Gastroesophageal sphincter (tissue), 4 donors: ENCODE measurements around the gene PEA15. TPM values are rescaled to one million over a fixed set of nuclear protein-coding genes. Genes with fewer than 3 reads are reported as not detected.

Experiments
- ATAC-seq: fragments of 150-250 bp; one replicate; pipeline ENCODE4 v1.9.1; 2016; ENCODE audit warnings: mild to moderate bottlenecking, moderate library complexity
- H3K27ac ChIP-seq, 4 donors: fragments of 200-600 bp; sonication (generic) in 3 of 4; 1 replicate in 3 of 4; 2 replicates in 1 of 4; pipeline ENCODE4 v1.5.1; 2016 to 2019
- H3K27me3 ChIP-seq: fragments of 200-600 bp; sonication (generic); one replicate; pipeline ENCODE4 v1.5.1; 2019
- H3K36me3 ChIP-seq, 2 donors: fragments of 200-600 bp; sonication (generic); one replicate each; pipeline ENCODE4 v1.5.1; 2019; ENCODE audit warnings: control low read depth in 1 of 2
- H3K4me1 ChIP-seq, 3 donors: fragments of 200-600 bp; sonication (generic); 1 replicate in 2 of 3; 2 replicates in 1 of 3; pipeline ENCODE4 v1.5.1; 2016 to 2019; ENCODE audit warnings: control low read depth in 2 of 3
- H3K4me3 ChIP-seq, 2 donors: fragments of 200-600 bp; sonication (generic); one replicate each; pipeline ENCODE4 v1.5.1; 2019; ENCODE audit warnings: mild to moderate bottlenecking in 1 of 2, moderate library complexity in 1 of 2
- H3K9me3 ChIP-seq, 3 donors: fragments of 200-600 bp; sonication (generic); one replicate each; pipeline ENCODE4 v1.5.1; 2017 to 2019; ENCODE audit warnings: control low read depth in 2 of 3
- CTCF ChIP-seq, 4 experiments: fragments of 200-600 bp in 2 of 4; fragments of 450-650 bp in 2 of 4; sonication (generic) in 1 of 4; IDR thresholded peaks; one replicate each; pipeline ENCODE4 v1.5.1; 2017 to 2019; ENCODE audit warnings: antibody characterized with exemption in 4 of 4, mild to moderate bottlenecking in 2 of 4, moderate library complexity in 2 of 4
- EP300 ChIP-seq: sonication (generic); formaldehyde crosslinking; IDR thresholded peaks from one replicate; pipeline ENCODE4 v1.6.1; 2017; ENCODE audit warnings: antibody characterized with exemption, mild to moderate bottlenecking
- POLR2A ChIP-seq, 2 donors: fragments of 450-650 bp; IDR thresholded peaks; one replicate each; pipeline ENCODE4 v1.6.1; 2017; ENCODE audit warnings: antibody characterized with exemption in 2 of 2, mild to moderate bottlenecking in 2 of 2, moderate library complexity in 1 of 2
- POLR2AphosphoS5 ChIP-seq: sonication (generic); formaldehyde crosslinking; IDR thresholded peaks from one replicate; pipeline ENCODE4 v1.6.1; 2017; ENCODE audit warnings: antibody characterized with exemption
- WGBS, 2 donors: methylation state at CpG; one replicate each; pipeline ENCODE4 v1.1.5; 2018; ENCODE audit warnings: low coverage in 1 of 2; 5-methylcytosine and 5-hydroxymethylcytosine counted together
- total RNA-seq, 4 donors: library from RNA; depleted of rRNA; stranded (reverse); fragments of >200 nt; gene quantifications; one replicate each; pipeline ENCODE4 v1.1.0, GENCODE V29; 2016

Gene PEA15
- total RNA-seq, 4 donors from 2014 or later: 94.6 to 325 (median 164) TPM

DNA sequence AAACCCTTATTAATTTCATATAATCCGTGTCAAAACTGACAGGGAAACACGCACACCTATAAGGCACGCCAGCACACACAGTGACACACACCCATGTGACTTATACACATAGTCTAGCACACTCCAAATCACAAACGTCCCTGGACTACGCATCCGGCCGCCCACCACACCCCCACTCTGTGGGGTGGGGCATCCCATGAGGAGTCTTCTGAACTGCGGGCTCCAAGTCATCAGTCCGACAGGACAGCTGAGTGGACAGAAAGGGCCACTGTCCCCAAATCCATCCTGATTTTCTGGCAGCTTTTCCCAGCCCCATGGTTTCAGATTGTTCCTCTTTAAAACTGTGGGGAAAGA lies 829 bp downstream of the PEA15 start:
- 0% methylated on average over 1 to 5 of the region's 9 CpGs for WGBS, 2 donors
- H3K9me3 ChIP-seq: no peaks in the 10 kb centered on the region
- peak overlapping the region; percentile 84 to 98 (median 96) for H3K27ac ChIP-seq
- peaks cover 0 to 14% of the 10 kb centered on the region in 2 donors for H3K36me3 ChIP-seq
- no peaks in the 10 kb centered on the region for H3K27me3 ChIP-seq
- peak; percentile 63 for ATAC-seq
- TF ChIP-seq POLR2AphosphoS5 (no peak), EP300 (no peak), POLR2A (IDR thresholded peaks at IDR 0.05) (no peak), CTCF (IDR thresholded peaks at IDR 0.05) (no peak)
- H3K4me1 ChIP-seq: peaks cover 18 to 64% (median 46%) of the 10 kb centered on the region in 3 donors
- H3K4me3 ChIP-seq: peak overlapping the region; percentile 74 to 94

- no peak for TF ChIP-seq CTCF (IDR thresholded peaks at IDR 0.05)
- no peak for TF ChIP-seq EP300
- no peak for TF ChIP-seq POLR2AphosphoS5
- no peak for TF ChIP-seq POLR2A (IDR thresholded peaks at IDR 0.05)
- Histone ChIP-seq H3K4me1 (peaks cover 18 to 70% (median 46%) of the 10 kb centered on the region in 3 donors), H3K36me3 (peaks cover 0 to 20% of the 10 kb centered on the region in 2 donors), H3K27ac (peak overlapping the region; percentile 84 to 98 (median 96)), H3K27me3 (no peaks in the 10 kb centered on the region), H3K4me3 (peak overlapping the region; percentile 74 to 94), H3K9me3 (no peaks in the 10 kb centered on the region)
- ATAC-seq: peak; percentile 46
- 21 to 25% methylated on average over 3 to 6 of the region's 9 CpGs for WGBS, 2 donors
Observed at GRCh38 chr1:160206421-160207117, 1.4 kb downstream of the PEA15 start.

- Histone ChIP-seq H3K4me1 (peaks cover 18 to 70% (median 46%) of the 10 kb centered on the region in 3 donors), H3K4me3 (no peak overlapping the region), H3K27me3 (no peaks in the 10 kb centered on the region), H3K9me3 (no peaks in the 10 kb centered on the region), H3K36me3 (peaks cover 0 to 26% of the 10 kb centered on the region in 2 donors), H3K27ac (peak overlapping the region in 3 of 4 donors; percentile 96 to 98 (median 96))
- TF ChIP-seq EP300 (no peak), POLR2A (IDR thresholded peaks at IDR 0.05) (no peak), CTCF (IDR thresholded peaks at IDR 0.05) (no peak), POLR2AphosphoS5 (no peak)
- WGBS, 2 donors: 48 to 83% methylated on average over 3 of the region's 4 CpGs
- ATAC-seq: no peak
Observed at GRCh38 chr1:160207118-160207650, 2.0 kb downstream of the PEA15 start.

- no peak for ATAC-seq
- 32 to 60% methylated on average over 5 to 7 of the region's 9 CpGs for WGBS, 2 donors
- Histone ChIP-seq H3K27ac (peak overlapping the region in 3 of 4 donors; percentile 96 to 98 (median 96)), H3K36me3 (peaks cover 0 to 34% of the 10 kb centered on the region in 2 donors), H3K9me3 (no peaks in the 10 kb centered on the region), H3K27me3 (no peaks in the 10 kb centered on the region), H3K4me3 (no peak overlapping the region), H3K4me1 (peaks cover 18 to 70% (median 46%) of the 10 kb centered on the region in 3 donors)
- TF ChIP-seq EP300: no peak
- TF ChIP-seq POLR2A (IDR thresholded peaks at IDR 0.05): no peak
- no peak for TF ChIP-seq CTCF (IDR thresholded peaks at IDR 0.05)
- no peak for TF ChIP-seq POLR2AphosphoS5
Observed at GRCh38 chr1:160207771-160208556, 2.8 kb downstream of the PEA15 start.
